HUES6 (cell line): ENCODE measurements around the gene PRRX2.

Experiments used
- H3K27ac ChIP-seq: 2 replicates; pipeline ENCODE4 v1.7.0; 2013; ENCODE audit warnings: low read depth, mild to moderate bottlenecking, low read length, inconsistent platforms
- H3K27me3 ChIP-seq: 2 replicates; pipeline ENCODE4 v1.6.1; 2013; ENCODE audit warnings: low read length; ENCODE audit not compliant: control insufficient read depth, insufficient read depth
- H3K36me3 ChIP-seq: 2 replicates; pipeline ENCODE4 v1.6.1; 2013; ENCODE audit warnings: low read length; ENCODE audit not compliant: control insufficient read depth, insufficient read depth
- H3K4me1 ChIP-seq: 2 replicates; pipeline ENCODE4 v1.6.1; 2013; ENCODE audit warnings: low read length; ENCODE audit not compliant: control insufficient read depth, insufficient read depth
- H3K4me3 ChIP-seq: 2 replicates; pipeline ENCODE4 v1.5.1; 2013; ENCODE audit warnings: low read depth, low read length
- H3K9ac ChIP-seq: one replicate; pipeline ENCODE4 v1.6.1; 2013; ENCODE audit warnings: mild to moderate bottlenecking, low read length
- H3K9me3 ChIP-seq: 2 replicates; pipeline ENCODE4 v1.6.1; 2013; ENCODE audit warnings: low read depth, low read length; ENCODE audit not compliant: control insufficient read depth, insufficient read depth

PRRX2 gene

GRCh38 chr9:129671519-129671918, 6.1 kb downstream of the PRRX2 start:
- H3K9ac ChIP-seq = no peak overlapping the region
- H3K27ac ChIP-seq = no peak overlapping the region
- H3K36me3 ChIP-seq = no peaks in the 10 kb centered on the region
- no peaks in the 10 kb centered on the region for H3K9me3 ChIP-seq
- peaks cover 23% of the 10 kb centered on the region for H3K4me1 ChIP-seq
- H3K4me3 ChIP-seq = no peak overlapping the region
- no peaks in the 10 kb centered on the region for H3K27me3 ChIP-seq

- Histone ChIP-seq H3K36me3 (no peaks in the 10 kb centered on the region), H3K27ac (no peak overlapping the region)
Measured at GRCh38 chr9:129672702-129673101, 7.3 kb downstream of the PRRX2 start.

GRCh38 chr9:129673602-129674001, 8.2 kb downstream of the PRRX2 start:
- Histone ChIP-seq H3K27me3 (no peaks in the 10 kb centered on the region), H3K9ac (no peak overlapping the region), H3K27ac (no peak overlapping the region), H3K4me3 (no peak overlapping the region), H3K36me3 (no peaks in the 10 kb centered on the region), H3K4me1 (peaks cover 32% of the 10 kb centered on the region), H3K9me3 (no peaks in the 10 kb centered on the region)

More at GRCh38 chr9:129672702-129673101, 7.3 kb downstream of the PRRX2 start:
- peaks cover 30% of the 10 kb centered on the region for H3K4me1 ChIP-seq
- no peak overlapping the region for H3K9ac ChIP-seq
- no peaks in the 10 kb centered on the region for H3K27me3 ChIP-seq
- no peaks in the 10 kb centered on the region for H3K9me3 ChIP-seq
- H3K4me3 ChIP-seq = no peak overlapping the region

GRCh38 chr9:129674229-129674628, 8.8 kb downstream of the PRRX2 start:
- H3K27me3 ChIP-seq = no peaks in the 10 kb centered on the region

GRCh38 chr9:129675620-129676019, 10.2 kb downstream of the PRRX2 start:
- Histone ChIP-seq H3K9me3 (no peaks in the 10 kb centered on the region), H3K9ac (no peak overlapping the region), H3K27me3 (no peaks in the 10 kb centered on the region), H3K4me3 (no peak overlapping the region), H3K36me3 (no peaks in the 10 kb centered on the region), H3K4me1 (peaks cover 22% of the 10 kb centered on the region), H3K27ac (no peak overlapping the region)

More at GRCh38 chr9:129674229-129674628, 8.8 kb downstream of the PRRX2 start:
- H3K9me3 ChIP-seq = no peaks in the 10 kb centered on the region
- no peaks in the 10 kb centered on the region for H3K36me3 ChIP-seq
- H3K4me1 ChIP-seq = peaks cover 30% of the 10 kb centered on the region
- no peak overlapping the region for H3K27ac ChIP-seq
- no peak overlapping the region for H3K4me3 ChIP-seq
- no peak overlapping the region for H3K9ac ChIP-seq

- Histone ChIP-seq H3K27me3 (no peaks in the 10 kb centered on the region), H3K4me3 (no peak overlapping the region), H3K9me3 (no peaks in the 10 kb centered on the region), H3K9ac (no peak overlapping the region), H3K36me3 (no peaks in the 10 kb centered on the region), H3K4me1 (peaks cover 16% of the 10 kb centered on the region), H3K27ac (no peak overlapping the region)
Measured at GRCh38 chr9:129676287-129676686, 10.8 kb downstream of the PRRX2 start.

GRCh38 chr9:129676975-129677374, 11.5 kb downstream of the PRRX2 start:
- H3K27ac ChIP-seq = no peak overlapping the region

GRCh38 chr9:129677456-129677855, 12.0 kb downstream of the PRRX2 start:
- no peak overlapping the region for H3K4me3 ChIP-seq
- no peaks in the 10 kb centered on the region for H3K27me3 ChIP-seq
- H3K9ac ChIP-seq = no peak overlapping the region
- H3K9me3 ChIP-seq = no peaks in the 10 kb centered on the region
- H3K27ac ChIP-seq = no peak overlapping the region
- H3K36me3 ChIP-seq = no peaks in the 10 kb centered on the region
- peaks cover 14% of the 10 kb centered on the region for H3K4me1 ChIP-seq

More at GRCh38 chr9:129676975-129677374, 11.5 kb downstream of the PRRX2 start:
- Histone ChIP-seq H3K9ac (no peak overlapping the region), H3K4me3 (no peak overlapping the region), H3K27me3 (no peaks in the 10 kb centered on the region), H3K4me1 (peaks cover 14% of the 10 kb centered on the region), H3K36me3 (no peaks in the 10 kb centered on the region), H3K9me3 (no peaks in the 10 kb centered on the region)

- Histone ChIP-seq H3K9ac (peak overlapping the region; percentile 8), H3K27me3 (no peaks in the 10 kb centered on the region), H3K9me3 (no peaks in the 10 kb centered on the region), H3K27ac (no peak overlapping the region), H3K4me1 (peaks cover 14% of the 10 kb centered on the region), H3K36me3 (no peaks in the 10 kb centered on the region), H3K4me3 (no peak overlapping the region)
Measured at GRCh38 chr9:129678844-129679243, 13.4 kb downstream of the PRRX2 start.

- no peak overlapping the region for H3K4me3 ChIP-seq
- H3K9me3 ChIP-seq = no peaks in the 10 kb centered on the region
- no peaks in the 10 kb centered on the region for H3K27me3 ChIP-seq
- H3K27ac ChIP-seq = no peak overlapping the region
- peaks cover 14% of the 10 kb centered on the region for H3K4me1 ChIP-seq
- H3K9ac ChIP-seq = no peak overlapping the region
- no peaks in the 10 kb centered on the region for H3K36me3 ChIP-seq
Measured at GRCh38 chr9:129679537-129679936, 14.1 kb downstream of the PRRX2 start.

GRCh38 chr9:129681924-129682323, 16.5 kb downstream of the PRRX2 start:
- Histone ChIP-seq H3K9me3 (no peaks in the 10 kb centered on the region), H3K4me3 (no peak overlapping the region), H3K9ac (no peak overlapping the region), H3K27ac (no peak overlapping the region), H3K4me1 (peaks cover 11% of the 10 kb centered on the region; the same call in 1 of the 2 replicates), H3K36me3 (no peaks in the 10 kb centered on the region), H3K27me3 (no peaks in the 10 kb centered on the region)

- Histone ChIP-seq H3K27ac (no peak overlapping the region), H3K9ac (no peak overlapping the region), H3K4me3 (no peak overlapping the region), H3K27me3 (no peaks in the 10 kb centered on the region), H3K4me1 (peaks cover 6% of the 10 kb centered on the region; the same call in 1 of the 2 replicates), H3K9me3 (no peaks in the 10 kb centered on the region), H3K36me3 (no peaks in the 10 kb centered on the region)
Measured at GRCh38 chr9:129682381-129682780, 16.9 kb downstream of the PRRX2 start.
